ENCODE results near the gene CALCR. TPM values are rescaled to one million over a fixed set of nuclear protein-coding genes. Genes with fewer than 3 reads are reported as not detected.
A peak's percentile ranks its signal among the peaks of the same experiment; 100 is the strongest.
"Not testable (repeated sequence)": the region's sequence is repeated elsewhere in the genome, so short reads cannot be mapped to it uniquely, and the experiment has no call there.

Gene CALCR
- total and polyA plus RNA-seq, 9 of the 15 experiments (the other 6 are each of a cell fraction or from before 2014, with no cell fraction given) = 0.04 to 0.14 (median 0.09) TPM; not detected in 3

GRCh38 chr7:93591224-93592050 is 16.9 kb upstream of the CALCR start:
- Histone ChIP-seq H3K4me3 (peak overlapping the region; percentile 43), H3K27ac (ENCODE audit: extremely low read depth, low read depth, low read length) (peak overlapping the region; percentile 91), H2AFZ (ENCODE audit: low read depth, low read length) (peak overlapping the region; percentile 95), H3K9ac (ENCODE audit: insufficient read depth in 1 of 2, low read depth in 2 of 2, low read length in 2 of 2) (peak overlapping the region; percentile 69 to 74), H3K4me2 (ENCODE audit: insufficient read depth, low read length) (peak overlapping the region; percentile 70), H3K79me2 (ENCODE audit: control insufficient read depth, insufficient read depth, low read length) (peaks cover 47% of the 10 kb centered on the region)
- intact Hi-C loops (cut with micrococcal nuclease); H3K9me1 ChIP-seq (ENCODE audit: control insufficient read depth, insufficient read depth, low read length); FAIRE-seq; H3K9me3 ChIP-seq (replicated peaks; ENCODE audit: control insufficient read depth, insufficient read depth, low read depth, low read length); H4K20me1 ChIP-seq (replicated peaks; ENCODE audit: control insufficient read depth, insufficient read depth, low read length); CTCF ChIA-PET (ENCODE audit: low intra/inter-chr PET ratio); H3K36me3 ChIP-seq (ENCODE audit: control insufficient read depth, insufficient read depth, low read length); H3K27me3 ChIP-seq (ENCODE audit: control insufficient read depth in 2 of 2, insufficient read depth in 2 of 2, low read length in 2 of 2); in situ Hi-C loops (cut with MboI); H3K4me1 ChIP-seq (replicated peaks in 1 of 2; ENCODE audit: control insufficient read depth in 2 of 2, insufficient read depth in 2 of 2, low read length in 2 of 2); POLR2A ChIA-PET; TF ChIP-seq ATF1 (CRISPR knock-in tag; IDR thresholded peaks at IDR 0.05): not testable (repeated sequence)
- TSS peak; percentile 65 for BruUV-seq (replicated peaks)
- peak in 2 of 4 experiments; percentile 22 to 38 for DNase-seq (ENCODE audit: extremely low read depth in 1 of 4, low spot score in 3 of 4)
- peak; percentile 86 for ATAC-seq
- 2% methylated on average over 16 of the region's 34 CpGs for WGBS (ENCODE audit: insufficient coverage, low coverage, missing lambda C conversion rate)
- TF ChIP-seq JUND (IDR thresholded peaks at IDR 0.05; ENCODE audit: borderline replicate concordance, low read depth, low read length) = peak; percentile 67
- peak; percentile 80 for TF ChIP-seq JUND (tag; IDR thresholded peaks at IDR 0.05; ENCODE audit: borderline replicate concordance, low read depth, low read length)
- TF ChIP-seq TRIM24 (IDR thresholded peaks at IDR 0.05) = peak; percentile 13 to 35; a peak in 1 of 4 replicates
- peak; percentile 91 for TF ChIP-seq C11orf30 (IDR thresholded peaks at IDR 0.05; ENCODE audit: low read depth)
- peak; percentile 55 for TF ChIP-seq POLR2B (IDR thresholded peaks at IDR 0.05; ENCODE audit: low read depth, partially characterized antibody)
- TF ChIP-seq, protein P1, sequence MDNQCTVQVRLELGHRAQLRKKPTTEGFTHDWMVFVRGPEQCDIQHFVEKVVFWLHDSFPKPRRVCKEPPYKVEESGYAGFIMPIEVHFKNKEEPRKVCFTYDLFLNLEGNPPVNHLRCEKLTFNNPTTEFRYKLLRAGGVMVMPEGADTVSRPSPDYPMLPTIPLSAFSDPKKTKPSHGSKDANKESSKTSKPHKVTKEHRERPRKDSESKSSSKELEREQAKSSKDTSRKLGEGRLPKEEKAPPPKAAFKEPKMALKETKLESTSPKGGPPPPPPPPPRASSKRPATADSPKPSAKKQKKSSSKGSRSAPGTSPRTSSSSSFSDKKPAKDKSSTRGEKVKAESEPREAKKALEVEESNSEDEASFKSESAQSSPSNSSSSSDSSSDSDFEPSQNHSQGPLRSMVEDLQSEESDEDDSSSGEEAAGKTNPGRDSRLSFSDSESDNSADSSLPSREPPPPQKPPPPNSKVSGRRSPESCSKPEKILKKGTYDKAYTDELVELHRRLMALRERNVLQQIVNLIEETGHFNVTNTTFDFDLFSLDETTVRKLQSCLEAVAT (IDR thresholded peaks at IDR 0.05) = 0 out of 4 replicates have a peak, but pooled peaks of 1 of the 2 experiments have one; percentile 35
- TF ChIP-seq ASH1L (IDR thresholded peaks at IDR 0.05; ENCODE audit: borderline replicate concordance, low read depth, partially characterized antibody) = peak; percentile 45
- TF ChIP-seq, protein P2, sequence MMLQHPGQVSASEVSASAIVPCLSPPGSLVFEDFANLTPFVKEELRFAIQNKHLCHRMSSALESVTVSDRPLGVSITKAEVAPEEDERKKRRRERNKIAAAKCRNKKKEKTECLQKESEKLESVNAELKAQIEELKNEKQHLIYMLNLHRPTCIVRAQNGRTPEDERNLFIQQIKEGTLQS (IDR thresholded peaks at IDR 0.05) = peak; percentile 97
- TF ChIP-seq, protein P2 (CRISPR knock-in tag; conservative IDR thresholded peaks at IDR 0.05) = not testable (repeated sequence)
- peak; percentile 11 to 72; a peak in 1 of 4 replicates for TF ChIP-seq ARNT (IDR thresholded peaks at IDR 0.05)
- TF ChIP-seq MAFG (tag; conservative IDR thresholded peaks at IDR 0.05) = peak; percentile 96
- peak; percentile 70 for TF ChIP-seq L3MBTL2 (IDR thresholded peaks at IDR 0.05)
- TF ChIP-seq NRF1 (conservative IDR thresholded peaks at IDR 0.05 in 1 of 2, IDR thresholded peaks at IDR 0.05 in 1 of 2) = peak; percentile 72 to 77
- peak; percentile 79; the same call in 1 of the 2 replicates for TF ChIP-seq SMARCA4 (IDR thresholded peaks at IDR 0.05)
- TF ChIP-seq NFE2 (IDR thresholded peaks at IDR 0.05; ENCODE audit: low read depth) = peak; percentile 81
- peak in 1 of 2 experiments; percentile 18; a peak in 2 of 4 replicates for TF ChIP-seq HDAC1 (IDR thresholded peaks at IDR 0.05)
- peak; percentile 75 for TF ChIP-seq DPF2 (IDR thresholded peaks at IDR 0.05)
- TF ChIP-seq, protein P3, sequence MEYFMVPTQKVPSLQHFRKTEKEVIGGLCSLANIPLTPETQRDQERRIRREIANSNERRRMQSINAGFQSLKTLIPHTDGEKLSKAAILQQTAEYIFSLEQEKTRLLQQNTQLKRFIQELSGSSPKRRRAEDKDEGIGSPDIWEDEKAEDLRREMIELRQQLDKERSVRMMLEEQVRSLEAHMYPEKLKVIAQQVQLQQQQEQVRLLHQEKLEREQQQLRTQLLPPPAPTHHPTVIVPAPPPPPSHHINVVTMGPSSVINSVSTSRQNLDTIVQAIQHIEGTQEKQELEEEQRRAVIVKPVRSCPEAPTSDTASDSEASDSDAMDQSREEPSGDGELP (CRISPR knock-in tag; IDR thresholded peaks at IDR 0.05; ENCODE audit: borderline replicate concordance) = peak; percentile 65
- TF ChIP-seq PHF8 (IDR thresholded peaks at IDR 0.05; ENCODE audit: borderline replicate concordance, low read length) = peak; percentile 32
- peak; percentile 60 for TF ChIP-seq ATF1 (tag; IDR thresholded peaks at IDR 0.05)
- peak; percentile 87 for TF ChIP-seq EP400 (IDR thresholded peaks at IDR 0.05)

Data from K562 (cell line).